ENCODE results near the gene PHOSPHO2. TPM values are rescaled to one million over a fixed set of nuclear protein-coding genes. Genes with fewer than 3 reads are reported as not detected.
A peak's percentile ranks its signal among the peaks of the same experiment; 100 is the strongest.
"Not testable (repeated sequence)": the region's sequence is repeated elsewhere in the genome, so short reads cannot be mapped to it uniquely, and the experiment has no call there.

PHOSPHO2 gene
- total RNA-seq, 1 donor from 2014 or later, result 3.7 TPM

DNA sequence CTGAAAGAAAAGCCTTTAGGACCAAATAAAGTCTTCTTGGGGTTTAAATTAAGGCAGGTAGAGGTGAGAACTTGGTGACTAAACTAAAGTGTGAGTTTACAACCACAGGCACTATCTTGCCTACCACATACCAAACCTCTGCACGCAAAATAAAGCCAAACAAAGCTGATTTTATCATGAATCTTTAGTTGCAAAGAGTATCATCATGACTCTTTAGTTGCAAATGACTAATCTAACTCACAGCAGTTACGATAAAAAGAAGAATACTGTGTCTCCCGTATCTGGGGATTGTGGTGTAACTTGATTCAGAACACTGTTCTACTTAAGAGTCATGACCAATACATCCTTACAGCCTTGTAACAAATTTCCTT is 11.2 kb upstream of the PHOSPHO2 start:
- H3K9me3 ChIP-seq (ENCODE audit: control insufficient read depth in 3 of 3, low read length in 3 of 3), result no peaks in the 10 kb centered on the region

DNA sequence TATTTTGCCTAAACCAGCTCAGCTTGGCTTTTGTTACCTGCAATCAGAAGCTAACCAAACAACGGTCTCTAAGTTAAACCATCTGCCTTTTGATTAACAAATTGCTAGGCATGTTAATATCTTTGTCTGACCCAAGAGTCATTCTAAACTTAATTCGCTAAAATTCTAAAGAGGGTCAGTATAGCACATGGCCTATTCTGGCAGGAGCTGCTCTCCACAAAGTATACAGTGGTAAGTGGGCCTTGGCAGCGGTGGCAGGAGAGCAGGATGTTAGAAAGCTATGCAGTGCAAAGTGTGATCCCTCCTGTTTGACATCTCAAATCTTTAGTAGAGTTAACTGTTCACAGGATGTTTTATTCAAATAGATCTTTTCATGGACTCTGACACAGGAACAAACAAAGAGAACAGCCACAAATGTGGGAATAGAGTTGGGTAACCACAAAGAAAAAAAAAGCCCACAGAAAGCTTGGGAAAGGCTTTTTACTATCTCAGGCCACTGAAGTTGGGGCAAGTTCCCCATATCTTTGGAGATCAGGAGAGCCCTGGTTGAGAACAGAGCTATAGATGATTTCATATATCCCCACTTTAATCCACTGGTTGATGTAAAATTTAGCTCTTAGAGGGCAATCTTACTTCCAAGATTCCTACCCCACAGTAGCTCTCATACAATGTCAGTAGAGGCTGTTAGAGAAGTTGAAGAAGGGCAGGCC is 10.7 kb upstream of the PHOSPHO2 start:
- Histone ChIP-seq H3K4me3 (ENCODE audit: low read length in 3 of 3) (no peak overlapping the region), H3K27ac (ENCODE audit: low read depth, low read length) (no peak overlapping the region), H3K27me3 (ENCODE audit: control insufficient read depth in 3 of 3, insufficient read depth in 3 of 3, low read length in 3 of 3) (no peaks in the 10 kb centered on the region)

More for the DNA sequence above, 11.2 kb upstream of the PHOSPHO2 start:
- no peak overlapping the region for H3K4me3 ChIP-seq (ENCODE audit: low read length in 3 of 3)
- no peak overlapping the region for H3K9ac ChIP-seq (ENCODE audit: low read depth in 1 of 3, low read length in 3 of 3)
- no peaks in the 10 kb centered on the region for H3K27me3 ChIP-seq (ENCODE audit: control insufficient read depth in 3 of 3, insufficient read depth in 3 of 3, low read length in 3 of 3)
- no peak overlapping the region for H3K27ac ChIP-seq (ENCODE audit: low read depth, low read length)
- no peaks in the 10 kb centered on the region for H3K36me3 ChIP-seq (ENCODE audit: control insufficient read depth in 3 of 3, insufficient read depth in 3 of 3, low read length in 3 of 3)
- no peaks in the 10 kb centered on the region for H3K4me1 ChIP-seq (ENCODE audit: control insufficient read depth in 3 of 3, insufficient read depth in 3 of 3, low read length in 3 of 3)

GRCh38 chr2:169684135-169684565 is 10.1 kb upstream of the PHOSPHO2 start:
- Histone ChIP-seq H3K27ac (ENCODE audit: low read depth, low read length) (no peak overlapping the region), H3K4me1 (ENCODE audit: control insufficient read depth in 3 of 3, insufficient read depth in 3 of 3, low read length in 3 of 3) (no peaks in the 10 kb centered on the region), H3K27me3 (ENCODE audit: control insufficient read depth in 3 of 3, insufficient read depth in 3 of 3, low read length in 3 of 3) (no peaks in the 10 kb centered on the region), H3K9ac (ENCODE audit: low read depth in 1 of 3, low read length in 3 of 3) (no peak overlapping the region), H3K36me3 (ENCODE audit: control insufficient read depth in 3 of 3, insufficient read depth in 3 of 3, low read length in 3 of 3) (no peaks in the 10 kb centered on the region), H3K9me3 (ENCODE audit: control insufficient read depth in 3 of 3, low read length in 3 of 3) (no peaks in the 10 kb centered on the region), H3K4me3 (ENCODE audit: low read length in 3 of 3) (no peak overlapping the region)

More for the DNA sequence above, 10.7 kb upstream of the PHOSPHO2 start:
- Histone ChIP-seq H3K36me3 (ENCODE audit: control insufficient read depth in 3 of 3, insufficient read depth in 3 of 3, low read length in 3 of 3) (no peaks in the 10 kb centered on the region), H3K9ac (ENCODE audit: low read depth in 1 of 3, low read length in 3 of 3) (no peak overlapping the region), H3K4me1 (ENCODE audit: control insufficient read depth in 3 of 3, insufficient read depth in 3 of 3, low read length in 3 of 3) (no peaks in the 10 kb centered on the region), H3K9me3 (ENCODE audit: control insufficient read depth in 3 of 3, low read length in 3 of 3) (no peaks in the 10 kb centered on the region)

GRCh38 chr2:169684712-169685111 is 9.6 kb upstream of the PHOSPHO2 start:
- H3K36me3 ChIP-seq (ENCODE audit: control insufficient read depth in 3 of 3, insufficient read depth in 3 of 3, low read length in 3 of 3); H3K4me1 ChIP-seq (ENCODE audit: control insufficient read depth in 3 of 3, insufficient read depth in 3 of 3, low read length in 3 of 3); H3K27me3 ChIP-seq (ENCODE audit: control insufficient read depth in 3 of 3, insufficient read depth in 3 of 3, low read length in 3 of 3); H3K9me3 ChIP-seq (ENCODE audit: control insufficient read depth in 3 of 3, low read length in 3 of 3); H3K27ac ChIP-seq (ENCODE audit: low read depth, low read length); H3K4me3 ChIP-seq (ENCODE audit: low read length in 3 of 3); H3K9ac ChIP-seq (ENCODE audit: low read depth in 1 of 3, low read length in 3 of 3): not testable (repeated sequence)

DNA sequence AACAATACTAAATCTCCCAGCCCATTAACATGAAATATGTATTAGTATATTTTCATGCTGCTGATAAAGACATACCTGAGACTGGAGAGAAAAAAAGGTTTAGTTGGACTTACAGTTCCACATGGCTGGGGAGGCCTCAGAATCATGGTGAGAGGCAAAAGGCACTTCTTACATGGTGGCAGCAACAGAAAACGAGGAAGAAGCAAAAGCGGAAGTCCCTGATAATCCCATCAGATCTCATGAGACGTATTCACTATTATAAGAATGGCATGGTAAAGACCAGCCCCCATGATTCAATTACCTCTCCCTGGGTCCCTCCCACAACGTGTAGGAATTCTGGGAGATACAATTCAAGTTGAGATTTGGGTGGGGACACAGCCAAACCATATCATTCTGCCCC is 7.4 kb upstream of the PHOSPHO2 start:
- H3K4me1 ChIP-seq (ENCODE audit: control insufficient read depth in 3 of 3, insufficient read depth in 3 of 3, low read length in 3 of 3); H3K27ac ChIP-seq (ENCODE audit: low read depth, low read length); H3K4me3 ChIP-seq (ENCODE audit: low read length in 3 of 3); H3K36me3 ChIP-seq (ENCODE audit: control insufficient read depth in 3 of 3, insufficient read depth in 3 of 3, low read length in 3 of 3); H3K9ac ChIP-seq (ENCODE audit: low read depth in 1 of 3, low read length in 3 of 3); H3K27me3 ChIP-seq (ENCODE audit: control insufficient read depth in 3 of 3, insufficient read depth in 3 of 3, low read length in 3 of 3); H3K9me3 ChIP-seq (ENCODE audit: control insufficient read depth in 3 of 3, low read length in 3 of 3): not testable (repeated sequence)

- not testable (repeated sequence) for H3K27me3 ChIP-seq (ENCODE audit: control insufficient read depth in 3 of 3, insufficient read depth in 3 of 3, low read length in 3 of 3); H3K9me3 ChIP-seq (ENCODE audit: control insufficient read depth in 3 of 3, low read length in 3 of 3); H3K4me3 ChIP-seq (ENCODE audit: low read length in 3 of 3); H3K36me3 ChIP-seq (ENCODE audit: control insufficient read depth in 3 of 3, insufficient read depth in 3 of 3, low read length in 3 of 3); H3K27ac ChIP-seq (ENCODE audit: low read depth, low read length); H3K9ac ChIP-seq (ENCODE audit: low read depth in 1 of 3, low read length in 3 of 3); H3K4me1 ChIP-seq (ENCODE audit: control insufficient read depth in 3 of 3, insufficient read depth in 3 of 3, low read length in 3 of 3)
These were observed 6.3 kb upstream of the PHOSPHO2 start for GRCh38 chr2:169687943-169688342.

- H3K9me3 ChIP-seq (ENCODE audit: control insufficient read depth in 3 of 3, low read length in 3 of 3), result no peaks in the 10 kb centered on the region
- no peaks in the 10 kb centered on the region for H3K36me3 ChIP-seq (ENCODE audit: control insufficient read depth in 3 of 3, insufficient read depth in 3 of 3, low read length in 3 of 3)
- no peak overlapping the region for H3K4me3 ChIP-seq (ENCODE audit: low read length in 3 of 3)
- H3K27me3 ChIP-seq (ENCODE audit: control insufficient read depth in 3 of 3, insufficient read depth in 3 of 3, low read length in 3 of 3), result no peaks in the 10 kb centered on the region
- H3K4me1 ChIP-seq (ENCODE audit: control insufficient read depth in 3 of 3, insufficient read depth in 3 of 3, low read length in 3 of 3), result peaks cover 4 to 6% (median 6%) of the 10 kb centered on the region in 3 donors
- no peak overlapping the region for H3K9ac ChIP-seq (ENCODE audit: low read depth in 1 of 3, low read length in 3 of 3)
- H3K27ac ChIP-seq (ENCODE audit: low read depth, low read length), result no peak overlapping the region
These were observed 3.3 kb upstream of the PHOSPHO2 start for GRCh38 chr2:169690958-169691357.

DNA sequence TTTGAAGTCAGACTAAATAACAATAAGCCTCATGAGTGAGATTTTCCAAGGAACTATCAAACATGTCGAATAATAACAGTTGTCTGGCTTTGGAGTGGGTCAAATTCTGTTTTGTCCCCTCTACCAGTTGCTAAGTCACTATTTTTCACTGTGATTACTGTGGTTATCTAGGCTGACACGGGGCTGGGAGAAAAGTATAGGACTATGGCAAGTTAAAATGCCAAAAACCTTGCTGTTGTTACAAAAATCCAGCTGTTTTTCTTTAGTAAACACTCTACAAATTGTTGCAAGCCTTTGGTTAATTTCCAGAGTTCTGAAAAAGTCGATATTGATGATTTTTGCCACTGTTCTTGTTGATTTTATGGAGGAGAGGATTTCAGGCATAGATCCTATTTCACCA is 1.6 kb upstream of the PHOSPHO2 start:
- no peak overlapping the region for H3K4me3 ChIP-seq (ENCODE audit: low read length in 3 of 3)
- no peak overlapping the region for H3K9ac ChIP-seq (ENCODE audit: low read depth in 1 of 3, low read length in 3 of 3)
- H3K4me1 ChIP-seq (ENCODE audit: control insufficient read depth in 3 of 3, insufficient read depth in 3 of 3, low read length in 3 of 3), result peaks cover 4 to 6% (median 6%) of the 10 kb centered on the region in 3 donors
- H3K36me3 ChIP-seq (ENCODE audit: control insufficient read depth in 3 of 3, insufficient read depth in 3 of 3, low read length in 3 of 3), result no peaks in the 10 kb centered on the region
- no peaks in the 10 kb centered on the region for H3K27me3 ChIP-seq (ENCODE audit: control insufficient read depth in 3 of 3, insufficient read depth in 3 of 3, low read length in 3 of 3)
- no peaks in the 10 kb centered on the region for H3K9me3 ChIP-seq (ENCODE audit: control insufficient read depth in 3 of 3, low read length in 3 of 3)
- no peak overlapping the region for H3K27ac ChIP-seq (ENCODE audit: low read depth, low read length)

DNA sequence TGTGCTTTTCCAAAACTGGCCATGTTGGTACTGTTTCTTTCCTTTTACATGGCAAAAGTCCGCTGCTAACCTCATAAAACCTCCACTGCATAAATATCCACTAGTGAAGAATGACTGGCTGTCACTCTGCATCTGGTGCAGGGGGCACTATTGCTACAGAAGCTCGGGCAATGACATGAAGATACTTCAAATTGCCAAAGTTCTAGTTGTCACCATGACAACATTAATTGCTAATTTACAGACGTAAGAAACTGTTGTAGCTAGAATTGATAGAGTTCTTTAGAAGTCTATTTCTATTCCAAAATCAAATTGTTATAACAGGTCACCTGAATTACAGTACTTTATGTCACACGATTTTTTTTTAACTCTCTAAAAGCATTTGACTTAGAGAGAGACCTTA is 909 bp upstream of the PHOSPHO2 start:
- Histone ChIP-seq H3K4me3 (ENCODE audit: low read length in 3 of 3) (no peak overlapping the region), H3K36me3 (ENCODE audit: control insufficient read depth in 3 of 3, insufficient read depth in 3 of 3, low read length in 3 of 3) (no peaks in the 10 kb centered on the region), H3K27ac (ENCODE audit: low read depth, low read length) (no peak overlapping the region), H3K9me3 (ENCODE audit: control insufficient read depth in 3 of 3, low read length in 3 of 3) (no peaks in the 10 kb centered on the region), H3K4me1 (ENCODE audit: control insufficient read depth in 3 of 3, insufficient read depth in 3 of 3, low read length in 3 of 3) (peaks cover 4 to 6% (median 6%) of the 10 kb centered on the region in 3 donors), H3K27me3 (ENCODE audit: control insufficient read depth in 3 of 3, insufficient read depth in 3 of 3, low read length in 3 of 3) (no peaks in the 10 kb centered on the region), H3K9ac (ENCODE audit: low read depth in 1 of 3, low read length in 3 of 3) (no peak overlapping the region)

DNA sequence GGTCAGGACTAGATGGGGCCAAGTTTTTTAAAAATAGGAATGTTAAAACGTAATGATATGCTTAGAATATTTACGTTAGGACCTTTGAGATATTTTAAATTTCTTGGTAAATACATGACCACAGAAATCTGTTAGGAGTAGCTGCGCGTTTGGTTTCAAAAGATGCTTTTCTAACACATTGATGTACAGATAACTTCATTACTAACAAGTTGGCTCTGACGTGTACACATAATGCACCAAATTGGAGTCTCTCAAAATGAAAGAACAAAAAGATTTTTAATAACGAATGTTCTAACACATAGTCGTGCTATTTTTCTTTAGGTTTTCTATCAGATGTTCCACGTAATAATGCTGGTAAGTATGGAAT is 608 bp downstream of the PHOSPHO2 start:
- Histone ChIP-seq H3K36me3 (ENCODE audit: control insufficient read depth in 3 of 3, insufficient read depth in 3 of 3, low read length in 3 of 3) (peaks cover 0 to 8% (median 5%) of the 10 kb centered on the region in 3 donors), H3K9ac (ENCODE audit: low read depth in 1 of 3, low read length in 3 of 3) (peak overlapping the region; percentile 88 to 92 (median 91)), H3K27me3 (ENCODE audit: control insufficient read depth in 3 of 3, insufficient read depth in 3 of 3, low read length in 3 of 3) (no peaks in the 10 kb centered on the region), H3K27ac (ENCODE audit: low read depth, low read length) (peak overlapping the region; percentile 85), H3K4me1 (ENCODE audit: control insufficient read depth in 3 of 3, insufficient read depth in 3 of 3, low read length in 3 of 3) (peaks cover 4 to 6% (median 6%) of the 10 kb centered on the region in 3 donors), H3K9me3 (ENCODE audit: control insufficient read depth in 3 of 3, low read length in 3 of 3) (no peaks in the 10 kb centered on the region), H3K4me3 (ENCODE audit: low read length in 3 of 3) (peak overlapping the region; percentile 83 to 93 (median 86))
